GM19023 (cell line): ENCODE measurements around the gene FBXO44.

Experiments used
- ATAC-seq: cut with Tn5 transposase; IDR thresholded peaks from one replicate; pipeline ENCODE4 v1.9.1; 2021; ENCODE audit warnings: mild to moderate bottlenecking, moderate library complexity; ENCODE audit not compliant: unreplicated experiment

FBXO44 gene

DNA sequence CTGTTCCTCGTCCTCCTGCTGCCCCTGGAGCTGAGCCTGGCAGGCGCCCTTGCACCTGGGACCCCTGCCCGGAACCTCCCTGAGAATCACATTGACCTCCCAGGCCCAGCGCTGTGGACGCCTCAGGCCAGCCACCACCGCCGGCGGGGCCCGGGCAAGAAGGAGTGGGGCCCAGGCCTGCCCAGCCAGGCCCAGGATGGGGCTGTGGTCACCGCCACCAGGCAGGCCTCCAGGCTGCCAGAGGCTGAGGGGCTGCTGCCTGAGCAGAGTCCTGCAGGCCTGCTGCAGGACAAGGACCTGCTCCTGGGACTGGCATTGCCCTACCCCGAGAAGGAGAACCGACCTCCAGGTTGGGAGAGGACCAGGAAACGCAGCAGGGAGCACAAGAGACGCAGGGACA, 51.6 kb downstream of the FBXO44 start:
- no peak for ATAC-seq

DNA sequence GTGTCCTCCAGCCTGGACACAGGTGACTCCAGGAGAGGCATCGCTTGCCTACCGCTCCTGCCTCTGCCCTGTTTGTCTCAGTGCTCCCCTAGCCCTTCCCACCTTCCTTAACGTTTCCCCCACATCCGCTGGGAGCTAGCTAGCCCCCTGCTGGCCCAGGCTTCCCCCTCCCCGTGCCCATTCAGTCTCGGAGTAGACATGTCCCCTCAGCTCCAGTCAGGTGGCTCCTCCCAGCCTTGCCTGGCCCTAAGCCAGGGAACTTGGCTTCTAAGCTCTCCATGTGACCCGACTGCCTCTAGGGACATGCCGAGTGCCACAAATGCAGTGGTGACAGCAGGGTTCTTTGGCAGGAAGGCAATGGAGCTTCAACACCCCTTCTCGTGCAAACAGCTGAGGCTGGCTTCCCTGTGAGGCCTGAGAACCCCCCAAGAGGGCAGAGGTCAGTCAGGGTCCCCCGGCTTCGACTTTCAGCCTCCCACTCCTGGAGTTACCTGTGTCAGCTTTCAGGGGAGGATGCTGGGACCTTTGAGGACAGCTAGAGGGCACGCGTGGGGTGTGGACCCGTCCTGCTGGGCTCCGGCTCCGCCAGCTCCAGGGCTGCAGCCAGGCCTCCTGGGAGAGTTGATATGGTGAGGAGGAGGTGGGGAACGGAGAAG, 53.1 kb downstream of the FBXO44 start:
- ATAC-seq: no peak

DNA sequence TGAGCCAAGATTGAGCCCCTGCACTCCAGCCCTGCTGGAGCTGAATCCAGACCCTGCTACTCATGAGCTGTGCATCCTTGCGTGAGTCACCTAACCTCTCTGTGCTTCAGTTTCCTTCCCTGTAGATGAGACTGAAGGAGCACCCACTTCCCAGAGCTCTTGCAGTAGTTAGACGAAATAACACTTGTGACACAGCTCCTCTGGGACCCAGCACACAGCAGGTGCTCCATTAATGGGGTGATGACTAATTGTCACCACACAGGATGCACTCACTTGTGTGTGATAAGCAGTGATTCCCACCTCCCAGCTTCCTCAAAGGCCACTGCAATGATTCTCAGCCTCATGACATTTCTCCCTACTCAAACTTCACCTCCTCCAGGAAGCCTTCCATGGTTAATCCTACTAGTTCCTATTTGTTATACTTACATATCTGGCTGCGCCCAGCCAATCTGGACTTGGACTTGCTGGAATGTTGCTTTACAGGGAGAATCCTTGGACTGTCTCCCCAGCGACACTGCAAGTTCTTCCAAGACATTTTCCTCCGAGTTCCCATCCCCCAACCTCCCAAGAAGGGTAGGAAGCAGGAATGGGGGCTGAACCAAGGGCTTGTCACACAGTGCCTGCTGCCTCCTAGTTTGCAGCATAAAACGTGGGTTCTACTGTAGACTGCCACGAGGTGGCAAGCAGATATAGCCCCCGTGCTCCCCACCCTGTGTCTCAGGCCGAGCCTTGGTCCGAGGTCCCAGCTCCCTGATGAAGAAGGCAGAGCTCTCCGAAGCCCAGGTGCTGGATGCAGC, 54.1 kb downstream of the FBXO44 start:
- no peak for ATAC-seq

DNA sequence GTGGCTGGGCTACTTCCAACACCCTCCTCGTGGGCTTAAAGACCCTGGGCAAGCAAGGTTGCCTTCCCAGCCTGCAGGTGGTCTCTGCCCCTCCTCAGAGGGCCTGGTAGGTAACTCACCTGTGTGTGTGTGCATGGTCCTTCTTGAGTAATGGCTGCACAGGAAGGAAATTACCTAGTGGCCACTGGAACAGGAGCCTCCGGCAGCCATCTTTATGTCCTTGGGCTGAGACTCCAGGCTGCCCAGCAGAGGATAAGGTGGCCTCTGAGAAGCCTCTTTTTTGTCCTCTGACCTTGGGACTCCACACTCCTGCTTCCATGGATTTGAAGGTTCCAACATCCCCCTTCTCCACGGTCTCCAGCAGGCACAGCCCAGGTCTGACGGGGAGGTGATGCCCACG, 56.8 kb downstream of the FBXO44 start:
- no peak for ATAC-seq

DNA sequence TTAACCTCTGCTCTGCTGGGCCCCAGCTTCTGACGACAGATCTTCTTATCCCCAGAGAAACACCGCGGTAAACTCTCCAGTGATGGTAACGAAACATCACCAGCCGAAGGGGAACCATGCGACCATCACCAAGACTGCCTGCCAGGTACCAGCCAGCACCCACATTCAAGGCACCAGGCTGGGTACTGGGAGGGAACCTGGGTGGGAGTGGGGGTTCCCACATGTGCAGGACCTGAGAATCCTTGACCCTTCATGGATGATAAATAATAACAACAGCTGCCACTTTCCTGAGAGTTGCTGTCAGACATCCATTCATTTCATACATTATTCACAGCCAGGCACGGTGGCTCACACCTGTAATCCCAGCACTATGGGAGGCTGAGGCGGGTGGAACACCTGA, 57.6 kb downstream of the FBXO44 start:
- no peak for ATAC-seq
